ENCODE data around the gene KAZALD1.

Gene KAZALD1

DNA sequence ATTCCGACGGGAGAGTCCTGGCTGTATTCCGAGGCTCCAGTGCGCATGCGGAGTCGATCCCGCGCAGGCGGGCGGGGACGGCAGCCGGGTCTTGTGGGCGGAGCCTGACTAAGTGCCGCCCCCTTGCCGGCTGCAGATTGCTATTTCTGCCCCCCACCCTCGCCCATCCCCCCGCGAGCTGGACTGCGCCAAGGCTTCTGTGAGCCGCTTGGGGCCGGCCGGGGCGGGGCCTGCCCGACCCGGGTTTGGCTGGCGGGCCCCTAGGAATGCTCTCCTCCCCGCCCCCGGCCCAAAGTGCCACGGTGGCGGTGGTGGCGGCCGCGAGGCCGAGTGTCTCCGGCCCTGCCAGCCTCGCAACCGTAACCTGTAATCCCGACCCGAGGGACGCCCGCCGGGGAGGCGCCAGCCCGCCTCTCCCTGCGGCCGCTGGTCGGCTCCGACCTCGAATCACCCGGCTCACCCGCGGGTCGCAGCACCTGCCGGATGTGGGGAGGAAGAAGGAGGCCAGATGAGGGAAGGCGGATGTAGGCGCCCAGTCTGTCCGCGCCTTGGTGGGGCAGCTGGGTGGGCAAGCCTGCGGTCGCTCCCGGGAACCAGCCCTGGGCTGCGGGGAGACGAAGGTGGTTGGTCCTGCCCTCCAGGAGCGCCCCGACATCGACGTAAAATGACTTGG is 702 bp upstream of the KAZALD1 start:
- Histone ChIP-seq H3K4me1 (ENCODE audit: low read length) (peaks cover 34% of the 10 kb centered on the region), H3K36me3 (replicated peaks; ENCODE audit: low read depth, low read length) (no peaks in the 10 kb centered on the region), H4K20me1 (ENCODE audit: insufficient read depth, low read length) (no peaks in the 10 kb centered on the region; the same call in 1 of the 2 replicates), H3K27ac (ENCODE audit: low read length) (peak overlapping the region; percentile 85), H3K4me3 (ENCODE audit: low read length) (peak overlapping the region; percentile 100), H3K9ac (ENCODE audit: low read length) (peak overlapping the region; percentile 99), H2AFZ (ENCODE audit: low read depth, low read length) (peak overlapping the region; percentile 100), H3K27me3 (ENCODE audit: low read depth, low read length) (no peaks in the 10 kb centered on the region; the same call in 1 of the 2 replicates), H3K9me3 (ENCODE audit: insufficient read depth, low read length) (no peaks in the 10 kb centered on the region), H3K79me2 (ENCODE audit: low read length) (peaks cover 11% of the 10 kb centered on the region), H3K4me2 (ENCODE audit: low read length) (peak overlapping the region; percentile 91)
- no peak for TF ChIP-seq EZH2phosphoT487 (IDR thresholded peaks at IDR 0.05; ENCODE audit: low read depth)
- TF ChIP-seq, protein P1, sequence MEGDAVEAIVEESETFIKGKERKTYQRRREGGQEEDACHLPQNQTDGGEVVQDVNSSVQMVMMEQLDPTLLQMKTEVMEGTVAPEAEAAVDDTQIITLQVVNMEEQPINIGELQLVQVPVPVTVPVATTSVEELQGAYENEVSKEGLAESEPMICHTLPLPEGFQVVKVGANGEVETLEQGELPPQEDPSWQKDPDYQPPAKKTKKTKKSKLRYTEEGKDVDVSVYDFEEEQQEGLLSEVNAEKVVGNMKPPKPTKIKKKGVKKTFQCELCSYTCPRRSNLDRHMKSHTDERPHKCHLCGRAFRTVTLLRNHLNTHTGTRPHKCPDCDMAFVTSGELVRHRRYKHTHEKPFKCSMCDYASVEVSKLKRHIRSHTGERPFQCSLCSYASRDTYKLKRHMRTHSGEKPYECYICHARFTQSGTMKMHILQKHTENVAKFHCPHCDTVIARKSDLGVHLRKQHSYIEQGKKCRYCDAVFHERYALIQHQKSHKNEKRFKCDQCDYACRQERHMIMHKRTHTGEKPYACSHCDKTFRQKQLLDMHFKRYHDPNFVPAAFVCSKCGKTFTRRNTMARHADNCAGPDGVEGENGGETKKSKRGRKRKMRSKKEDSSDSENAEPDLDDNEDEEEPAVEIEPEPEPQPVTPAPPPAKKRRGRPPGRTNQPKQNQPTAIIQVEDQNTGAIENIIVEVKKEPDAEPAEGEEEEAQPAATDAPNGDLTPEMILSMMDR (IDR thresholded peaks at IDR 0.05; ENCODE audit: low read depth, low read length) = no peak

DNA sequence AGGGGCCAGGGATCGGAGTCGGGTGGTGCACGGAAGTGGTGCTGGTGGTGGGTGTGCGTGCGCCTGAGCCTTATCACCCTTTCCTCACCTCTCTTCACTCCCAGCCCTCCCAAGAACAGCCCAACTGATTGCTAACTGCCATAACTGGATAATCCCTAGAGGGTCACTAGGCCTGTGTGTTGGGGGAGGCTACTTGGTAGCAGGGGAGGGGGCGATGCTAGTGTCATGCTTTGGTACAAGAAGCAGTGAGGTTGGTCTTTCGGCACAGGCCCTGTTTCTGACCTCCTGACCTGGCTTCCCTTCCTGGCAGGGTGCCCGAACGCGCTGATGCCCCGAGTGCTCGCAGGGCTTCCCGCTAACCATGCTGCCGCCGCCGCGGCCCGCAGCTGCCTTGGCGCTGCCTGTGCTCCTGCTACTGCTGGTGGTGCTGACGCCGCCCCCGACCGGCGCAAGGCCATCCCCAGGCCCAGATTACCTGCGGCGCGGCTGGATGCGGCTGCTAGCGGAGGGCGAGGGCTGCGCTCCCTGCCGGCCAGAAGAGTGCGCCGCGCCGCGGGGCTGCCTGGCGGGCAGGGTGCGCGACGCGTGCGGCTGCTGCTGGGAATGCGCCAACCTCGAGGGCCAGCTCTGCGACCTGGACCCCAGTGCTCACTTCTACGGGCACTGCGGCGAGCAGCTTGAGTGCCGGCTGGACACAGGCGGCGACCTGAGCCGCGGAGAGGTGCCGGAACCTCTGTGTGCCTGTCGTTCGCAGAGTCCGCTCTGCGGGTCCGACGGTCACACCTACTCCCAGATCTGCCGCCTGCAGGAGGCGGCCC is 652 bp downstream of the KAZALD1 start:
- Histone ChIP-seq H3K79me2 (ENCODE audit: low read length) (peaks cover 11% of the 10 kb centered on the region), H3K4me2 (ENCODE audit: low read length) (peak overlapping the region; percentile 91), H3K9ac (ENCODE audit: low read length) (peak overlapping the region; percentile 99), H3K27ac (ENCODE audit: low read length) (no peak overlapping the region), H4K20me1 (ENCODE audit: insufficient read depth, low read length) (no peaks in the 10 kb centered on the region; the same call in 1 of the 2 replicates), H3K9me3 (ENCODE audit: insufficient read depth, low read length) (no peaks in the 10 kb centered on the region), H2AFZ (ENCODE audit: low read depth, low read length) (no peak overlapping the region), H3K27me3 (ENCODE audit: low read depth, low read length) (no peaks in the 10 kb centered on the region; the same call in 1 of the 2 replicates), H3K4me3 (ENCODE audit: low read length) (peak overlapping the region; percentile 100), H3K4me1 (ENCODE audit: low read length) (peaks cover 36% of the 10 kb centered on the region), H3K36me3 (replicated peaks; ENCODE audit: low read depth, low read length) (no peaks in the 10 kb centered on the region)
- TF ChIP-seq EZH2phosphoT487 (IDR thresholded peaks at IDR 0.05; ENCODE audit: low read depth) = no peak
- TF ChIP-seq, protein P1 (IDR thresholded peaks at IDR 0.05; ENCODE audit: low read depth, low read length) = no peak

DNA sequence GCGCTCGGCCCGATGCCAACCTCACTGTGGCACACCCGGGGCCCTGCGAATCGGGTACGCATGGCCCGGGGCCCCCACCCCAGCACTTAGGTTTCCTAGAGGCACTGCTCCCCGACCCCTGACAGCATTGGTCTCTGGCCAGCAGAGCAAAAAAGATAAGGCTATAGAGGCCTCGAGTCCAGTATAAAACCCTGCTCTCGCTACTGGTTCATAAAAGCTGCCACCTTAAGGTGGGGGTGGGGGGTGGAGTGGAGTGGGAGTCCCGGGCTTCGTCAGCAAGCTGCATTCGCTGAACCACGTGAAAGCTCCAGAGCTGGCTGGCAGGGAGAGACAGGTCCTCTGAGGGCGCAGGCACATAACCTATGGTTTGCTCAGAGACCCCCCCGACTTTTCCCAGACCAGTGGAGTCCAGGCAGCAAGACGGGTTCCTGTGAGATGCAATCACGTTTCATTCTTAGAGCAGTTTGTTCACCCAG is 1.3 kb downstream of the KAZALD1 start:
- peaks cover 36% of the 10 kb centered on the region for H3K4me1 ChIP-seq (ENCODE audit: low read length)
- no peaks in the 10 kb centered on the region for H3K9me3 ChIP-seq (ENCODE audit: insufficient read depth, low read length)
- no peaks in the 10 kb centered on the region; the same call in 1 of the 2 replicates for H3K27me3 ChIP-seq (ENCODE audit: low read depth, low read length)
- H3K4me3 ChIP-seq (ENCODE audit: low read length) = no peak overlapping the region; the same call in 1 of the 2 replicates
- H3K79me2 ChIP-seq (ENCODE audit: low read length) = peaks cover 11% of the 10 kb centered on the region
- H3K27ac ChIP-seq (ENCODE audit: low read length) = no peak overlapping the region
- no peak overlapping the region for H2AFZ ChIP-seq (ENCODE audit: low read depth, low read length)
- no peaks in the 10 kb centered on the region for H3K36me3 ChIP-seq (replicated peaks; ENCODE audit: low read depth, low read length)
- peak overlapping the region; percentile 30 for H3K4me2 ChIP-seq (ENCODE audit: low read length)
- no peak for TF ChIP-seq EZH2phosphoT487 (IDR thresholded peaks at IDR 0.05; ENCODE audit: low read depth)
- TF ChIP-seq, protein P1 (IDR thresholded peaks at IDR 0.05; ENCODE audit: low read depth, low read length) = no peak
- H4K20me1 ChIP-seq (ENCODE audit: insufficient read depth, low read length) = no peaks in the 10 kb centered on the region; the same call in 1 of the 2 replicates
- H3K9ac ChIP-seq (ENCODE audit: low read length) = no peak overlapping the region

All from OCI-LY3 (cell line).